Stimulated activated CD4-positive, alpha-beta T cell treated with anti-CD3 and anti-CD28 coated beads, TNF-alpha, amount 100 ng/mL, for 48 hours (primary cell): ENCODE results near the gene AKR7A2.
"Not testable (repeated sequence)": the region's sequence is repeated elsewhere in the genome, so short reads cannot be mapped to it uniquely, and the experiment has no call there.

ENCODE experiments used
- DNase-seq, 3 donors: peaks; one replicate each; pipeline ENCODE4 v3.0.0-alpha.2; 2020; ENCODE audit warnings: low read depth in 3 of 3

The AKR7A2 gene

DNA sequence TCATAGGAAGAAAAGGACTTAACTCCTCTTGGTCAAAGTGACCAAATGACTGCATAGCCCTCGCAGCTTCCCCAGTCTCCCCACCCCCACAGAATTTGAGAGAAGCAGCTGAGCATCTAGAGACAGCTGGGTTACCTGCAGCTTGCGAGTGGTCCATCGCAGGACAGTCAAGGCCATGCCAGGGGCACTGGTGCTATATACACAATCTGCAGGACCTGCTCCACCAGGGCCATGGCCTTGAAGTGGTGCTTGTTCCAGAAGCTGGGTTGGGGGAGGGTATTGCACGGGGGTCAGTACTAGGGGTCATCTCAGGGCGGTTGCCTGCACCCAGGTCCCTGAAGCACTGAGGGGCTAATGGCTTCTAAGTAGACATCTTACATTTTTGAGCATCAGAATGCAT, 49.9 kb downstream of the AKR7A2 start:
- DNase-seq, result no peak

DNA sequence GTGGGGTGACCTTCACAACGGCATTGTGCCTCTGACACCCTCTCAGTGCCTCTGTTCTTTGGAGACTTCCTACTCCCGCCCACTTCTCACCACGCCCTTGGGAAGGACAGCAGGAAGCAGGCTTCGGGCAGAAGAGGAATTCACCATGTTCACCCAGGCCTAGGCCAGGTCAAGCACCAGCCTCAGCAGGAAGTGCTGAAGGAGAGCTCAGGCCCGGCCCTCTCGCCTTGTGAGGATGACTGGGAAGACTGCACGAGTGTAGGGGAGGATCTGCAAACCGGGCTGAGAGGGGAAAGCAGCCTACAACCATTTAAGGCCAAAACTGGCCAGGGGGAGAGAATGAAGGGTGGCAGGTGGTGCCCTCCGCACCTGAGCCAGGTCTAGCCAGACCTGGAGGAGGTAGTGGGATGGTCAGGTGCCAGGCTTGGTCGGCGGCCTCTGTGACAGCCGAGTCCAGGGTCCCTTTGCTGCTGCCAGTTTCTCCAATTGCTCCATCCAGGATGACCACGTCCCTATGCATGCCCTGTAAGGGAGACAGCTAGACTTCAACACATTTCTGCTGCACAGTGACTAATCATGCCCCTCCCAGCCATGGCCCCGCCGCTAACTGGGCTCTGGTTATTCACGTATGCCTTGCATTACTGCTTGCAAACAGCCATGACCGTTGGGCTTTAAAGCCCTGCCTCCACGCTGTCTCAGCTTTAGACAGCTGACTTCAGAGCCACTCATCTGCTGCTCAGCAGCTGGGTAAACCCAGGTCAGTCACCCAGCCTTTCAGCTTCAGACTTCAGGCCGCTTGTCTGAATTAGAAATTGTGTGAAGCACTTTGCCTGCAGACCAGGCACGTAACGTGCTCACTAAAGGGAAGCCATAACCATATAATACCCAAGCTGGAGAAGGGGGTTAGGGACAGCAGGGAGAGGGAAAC, 51.5 kb downstream of the AKR7A2 start:
- no peak for DNase-seq

GRCh38 chr1:19258353-19258752, 53.6 kb downstream of the AKR7A2 start:
- no peak for DNase-seq

- DNase-seq, result peak in 2 of 3 donors; percentile 10 to 16
These were observed 54.6 kb downstream of the AKR7A2 start for GRCh38 chr1:19257178-19257914.

- DNase-seq, result not testable (repeated sequence)
These were observed 55.6 kb downstream of the AKR7A2 start for GRCh38 chr1:19256301-19256700.

DNA sequence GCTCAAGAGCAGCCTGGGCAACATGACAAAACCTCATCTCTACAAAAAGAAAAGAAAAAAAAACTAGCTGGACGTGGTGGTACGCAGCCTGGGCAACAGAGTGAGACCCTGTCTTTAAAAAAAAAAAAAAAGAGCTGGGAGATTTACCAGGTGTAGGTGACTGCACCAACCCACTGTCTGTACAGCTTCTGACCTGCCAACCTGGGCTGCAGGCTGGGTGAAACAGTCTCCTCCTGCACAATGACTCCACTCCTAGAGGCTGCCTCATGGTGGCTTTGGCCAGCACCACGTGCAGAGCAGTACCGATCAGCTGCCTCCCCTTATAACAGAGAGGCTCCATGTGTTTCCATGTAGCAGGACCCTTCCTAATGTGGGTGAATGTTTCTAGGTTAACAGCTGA, 56.7 kb downstream of the AKR7A2 start:
- no peak for DNase-seq

- DNase-seq, result no peak
These were observed 57.5 kb downstream of the AKR7A2 start for GRCh38 chr1:19254416-19254815.
